Astrocyte (in vitro differentiated cells and primary cell): ENCODE data around the gene GATA2. TPM values are rescaled to one million over a fixed set of nuclear protein-coding genes. Genes with fewer than 3 reads are reported as not detected.

ENCODE experiments used
- DNase-seq: peaks from one replicate; pipeline ENCODE4 v3.0.0-alpha.2; 2010; ENCODE audit warnings: low read depth
- FAIRE-seq: peaks from 2 replicates; lab custom pipeline; 2011; peaks lifted over from hg19 to GRCh38; lab: Jason Lieb, UNC
- H2AFZ ChIP-seq: 2 replicates; pipeline ENCODE4 v1.6.0; 2012; ENCODE audit warnings: low read depth, low read length, inconsistent platforms
- H3K27ac ChIP-seq: 2 replicates; pipeline ENCODE4 v1.5.1; 2011; ENCODE audit warnings: low read depth, low read length, inconsistent platforms
- H3K27me3 ChIP-seq: 2 replicates; pipeline ENCODE4 v1.6.0; 2011; ENCODE audit warnings: low read length, inconsistent platforms; ENCODE audit not compliant: insufficient read depth
- H3K36me3 ChIP-seq: 2 replicates; pipeline ENCODE4 v1.5.1; 2011; ENCODE audit warnings: low read length, inconsistent platforms; ENCODE audit not compliant: insufficient read depth
- H3K4me1 ChIP-seq: 2 replicates; pipeline ENCODE4 v1.5.1; 2011; ENCODE audit warnings: low read length, inconsistent platforms; ENCODE audit not compliant: insufficient read depth
- H3K4me2 ChIP-seq: 2 replicates; pipeline ENCODE4 v1.6.0; 2012; ENCODE audit warnings: low read length, inconsistent platforms
- H3K4me3 ChIP-seq: 2 replicates; pipeline ENCODE4 v1.5.1; 2011; ENCODE audit warnings: low read depth, mild to moderate bottlenecking, low read length, inconsistent platforms; ENCODE audit not compliant: insufficient read depth
- H3K79me2 ChIP-seq: 2 replicates; pipeline ENCODE4 v1.6.0; 2012; ENCODE audit warnings: mild to moderate bottlenecking, low read length, inconsistent platforms; ENCODE audit not compliant: insufficient read depth
- H3K9ac ChIP-seq: 2 replicates; pipeline ENCODE4 v1.6.0; 2012; ENCODE audit warnings: mild to moderate bottlenecking, low read length, inconsistent platforms
- H3K9me3 ChIP-seq: 2 replicates; pipeline ENCODE4 v1.5.1; 2012; ENCODE audit warnings: low read depth, mild to moderate bottlenecking, low read length, inconsistent platforms; ENCODE audit not compliant: insufficient read depth
- H4K20me1 ChIP-seq: 2 replicates; pipeline ENCODE4 v1.6.0; 2012; ENCODE audit warnings: low read length, inconsistent platforms; ENCODE audit not compliant: insufficient read depth
- H3K27ac Mint-ChIP-seq: one replicate; pipeline ENCODE4 v1.8.0; 2021; ENCODE audit warnings: mild to moderate bottlenecking, mixed read lengths; ENCODE audit not compliant: unreplicated experiment
- H3K27me3 Mint-ChIP-seq: one replicate; pipeline ENCODE4 v1.8.0; 2021; ENCODE audit warnings: low read depth, mixed read lengths; ENCODE audit not compliant: unreplicated experiment
- H3K36me3 Mint-ChIP-seq: one replicate; pipeline ENCODE4 v1.8.0; 2021; ENCODE audit warnings: low read depth, mixed read lengths; ENCODE audit not compliant: unreplicated experiment
- H3K4me1 Mint-ChIP-seq: one replicate; pipeline ENCODE4 v1.8.0; 2021; ENCODE audit warnings: low read depth, mixed read lengths; ENCODE audit not compliant: unreplicated experiment
- H3K4me3 Mint-ChIP-seq: one replicate; pipeline ENCODE4 v1.8.0; 2021; ENCODE audit warnings: mild to moderate bottlenecking, moderate library complexity, mixed read lengths; ENCODE audit not compliant: unreplicated experiment
- H3K9me3 Mint-ChIP-seq: one replicate; pipeline ENCODE4 v1.8.0; 2021; ENCODE audit warnings: mild to moderate bottlenecking, mixed read lengths; ENCODE audit not compliant: unreplicated experiment
- CTCF ChIP-seq: IDR thresholded peaks from 2 replicates; pipeline ENCODE4 v1.5.1; 2011; ENCODE audit warnings: low read depth, mild to moderate bottlenecking, inconsistent platforms, low read length, moderate library complexity; ENCODE audit not compliant: insufficient read depth
- EZH2 ChIP-seq: IDR thresholded peaks from 2 replicates; pipeline ENCODE4 v1.6.1; 2012; ENCODE audit warnings: mild to moderate bottlenecking, low read length, inconsistent platforms; ENCODE audit not compliant: insufficient read depth
- total RNA-seq: library from RNA; stranded (reverse); gene quantifications from 2 replicates; pipeline ENCODE4 v1.2.1, GENCODE V29; 2021

Gene GATA2
- total RNA-seq, 1 donor from 2014 or later = 1.7 TPM

DNA sequence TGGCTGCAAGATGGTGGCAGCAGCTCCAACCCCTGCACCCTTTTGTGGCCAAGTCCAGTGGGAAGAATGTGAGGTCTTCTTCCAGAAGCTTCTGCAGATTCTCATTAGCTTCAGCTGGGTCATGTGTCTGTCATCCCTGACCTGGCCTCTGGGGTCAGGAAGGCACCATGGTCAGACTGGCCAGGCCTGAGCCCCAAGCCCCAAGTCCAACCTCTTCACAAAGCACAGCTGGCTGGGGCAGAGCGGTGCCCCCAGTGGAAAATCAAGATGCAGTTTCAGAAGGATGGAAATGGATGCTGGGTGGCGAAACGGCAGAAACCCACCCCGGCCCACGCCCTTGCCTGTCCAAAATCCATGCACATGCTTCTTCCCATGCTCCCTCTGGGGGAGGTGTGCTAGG, 15.9 kb upstream of the GATA2 start:
- H3K36me3 ChIP-seq = no peaks in the 10 kb centered on the region
- no peaks in the 10 kb centered on the region for H3K9me3 ChIP-seq
- H3K36me3 Mint-ChIP-seq = no peaks in the 10 kb centered on the region
- FAIRE-seq (no peak), DNase-seq (no peak)
- no peak overlapping the region for H3K4me3 ChIP-seq
- H3K27me3 Mint-ChIP-seq = peaks cover 51% of the 10 kb centered on the region
- H3K27me3 ChIP-seq = peaks cover 10% of the 10 kb centered on the region
- TF ChIP-seq EZH2 (no peak), CTCF (no peak)
- H3K4me1 ChIP-seq = no peaks in the 10 kb centered on the region
- H3K79me2 ChIP-seq = no peaks in the 10 kb centered on the region
- H4K20me1 ChIP-seq = no peaks in the 10 kb centered on the region
- no peak overlapping the region for H3K9ac ChIP-seq
- H3K4me2 ChIP-seq = no peak overlapping the region
- H3K4me3 Mint-ChIP-seq = no peak overlapping the region
- no peaks in the 10 kb centered on the region for H3K4me1 Mint-ChIP-seq
- H3K9me3 Mint-ChIP-seq = peaks cover 8% of the 10 kb centered on the region
- no peak overlapping the region for H3K27ac Mint-ChIP-seq
- no peak overlapping the region for H3K27ac ChIP-seq
- no peak overlapping the region for H2AFZ ChIP-seq

DNA sequence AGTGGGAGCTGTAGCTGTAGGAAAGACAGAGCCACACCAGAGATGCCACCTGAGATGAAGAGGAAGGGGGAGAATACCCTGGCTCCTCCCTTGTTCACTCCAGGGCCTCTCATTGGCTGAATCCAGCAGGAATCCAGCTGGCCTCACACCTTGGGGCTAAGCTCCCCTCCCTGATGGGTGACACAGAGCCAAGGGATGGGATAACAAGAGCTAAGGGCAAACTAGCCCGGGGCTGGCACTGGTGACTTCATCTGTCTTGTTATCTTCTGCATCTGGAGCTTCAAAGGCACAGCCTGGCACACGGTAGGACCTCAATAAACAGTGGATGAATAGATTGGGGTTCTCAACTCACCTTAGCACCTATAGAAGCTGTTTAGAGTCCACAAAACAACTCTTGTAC, 13.8 kb upstream of the GATA2 start:
- H3K4me3 Mint-ChIP-seq = no peak overlapping the region
- no peak overlapping the region for H3K4me3 ChIP-seq
- no peaks in the 10 kb centered on the region for H3K9me3 ChIP-seq
- TF ChIP-seq CTCF = no peak
- no peak for TF ChIP-seq EZH2
- FAIRE-seq = no peak
- H3K27me3 ChIP-seq = peaks cover 14% of the 10 kb centered on the region
- peaks cover 66% of the 10 kb centered on the region for H3K27me3 Mint-ChIP-seq
- no peaks in the 10 kb centered on the region for H3K36me3 Mint-ChIP-seq
- H3K9ac ChIP-seq = no peak overlapping the region
- no peak overlapping the region for H3K4me2 ChIP-seq
- H3K79me2 ChIP-seq = no peaks in the 10 kb centered on the region
- no peaks in the 10 kb centered on the region for H3K4me1 Mint-ChIP-seq
- no peak overlapping the region for H3K27ac ChIP-seq
- no peaks in the 10 kb centered on the region for H4K20me1 ChIP-seq
- no peak for DNase-seq
- H3K4me1 ChIP-seq = no peaks in the 10 kb centered on the region
- no peak overlapping the region for H3K27ac Mint-ChIP-seq
- H3K36me3 ChIP-seq = no peaks in the 10 kb centered on the region
- H2AFZ ChIP-seq = no peak overlapping the region
- peaks cover 6% of the 10 kb centered on the region for H3K9me3 Mint-ChIP-seq

DNA sequence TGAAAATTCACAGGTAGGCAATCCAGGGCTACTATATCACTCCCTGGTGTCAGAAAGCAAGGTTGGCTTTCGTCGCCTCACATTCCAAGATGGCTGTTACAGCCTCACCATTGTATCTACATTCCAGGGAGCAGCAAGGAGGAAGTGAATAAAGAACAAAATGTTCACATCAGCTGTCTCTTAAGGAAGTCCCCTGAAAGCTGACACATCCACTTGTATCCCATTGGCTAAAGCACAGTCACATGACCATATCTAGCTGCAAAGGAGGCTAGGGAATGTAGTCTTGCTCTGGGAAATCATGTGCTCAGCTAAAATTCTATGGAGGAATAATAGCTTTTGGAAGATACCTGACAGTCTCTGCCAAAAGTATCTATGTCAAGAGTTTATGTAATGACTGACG, 12.8 kb upstream of the GATA2 start:
- Histone ChIP-seq H3K4me1 (no peaks in the 10 kb centered on the region), H3K4me2 (no peak overlapping the region), H3K4me3 (no peak overlapping the region), H4K20me1 (no peaks in the 10 kb centered on the region), H3K79me2 (no peaks in the 10 kb centered on the region), H3K9me3 (no peaks in the 10 kb centered on the region), H3K27ac (no peak overlapping the region), H3K27me3 (peaks cover 14% of the 10 kb centered on the region), H2AFZ (no peak overlapping the region), H3K36me3 (no peaks in the 10 kb centered on the region), H3K9ac (no peak overlapping the region)
- no peak overlapping the region for H3K4me3 Mint-ChIP-seq
- TF ChIP-seq CTCF (no peak), EZH2 (no peak)
- H3K9me3 Mint-ChIP-seq = peaks cover 6% of the 10 kb centered on the region
- no peak overlapping the region for H3K27ac Mint-ChIP-seq
- no peaks in the 10 kb centered on the region for H3K36me3 Mint-ChIP-seq
- peaks cover 71% of the 10 kb centered on the region for H3K27me3 Mint-ChIP-seq
- DNase-seq (no peak), FAIRE-seq (no peak)
- H3K4me1 Mint-ChIP-seq = no peaks in the 10 kb centered on the region
